Measurements from ENCODE around the gene VILL. TPM values are rescaled to one million over a fixed set of nuclear protein-coding genes. Genes with fewer than 3 reads are reported as not detected.
A peak's percentile ranks its signal among the peaks of the same experiment; 100 is the strongest.

VILL gene
- total RNA-seq (6.9 and 9.0 TPM in 2 replicates), polyA plus RNA-seq (10.0 and 11.6 TPM in 2 replicates), polyA minus RNA-seq (14.5 and 20.7 TPM in 2 replicates), Bru-seq, nascent RNA (percentile 43 among the genes with signal in this experiment), BruChase-seq, experiment 1, labeled RNA remaining after a 6-hour chase (percentile 48 among the genes with signal in this experiment), BruChase-seq, experiment 2, labeled RNA remaining after a 2-hour chase (percentile 44 among the genes with signal in this experiment)
- 6.5 and 8.1 TPM in 2 replicates for polyA plus RNA-seq (2011; cell fraction: cytosol; rRNA removed)
- polyA plus RNA-seq (2011; cell fraction: nucleus; rRNA removed), result 27.6 and 33.0 TPM in 2 replicates
- 4.2 and 4.6 TPM in 2 replicates for polyA plus RNA-seq (2012)
- polyA minus RNA-seq (2011; cell fraction: cytosol; rRNA and poly(A)+ RNA removed), result not detected
- 11.3 and 13.0 TPM in 2 replicates for polyA minus RNA-seq (2011; cell fraction: nucleus; rRNA and poly(A)+ RNA removed)
- long read RNA-seq, partial matches to known transcripts, result 5 of 8 reads
- long read RNA-seq, other reads (novel, unspliced or antisense), result 3 of 8 reads

GRCh38 chr3:37990527-37990926, at the start of gene VILL:
Gene VILL, plus strand, starts transcription at chr3:37990786. Its CDS starts 2,887 bp downstream, at chr3:37993673.
- dilution Hi-C loops (cut with MboI; ENCODE audit: extremely low pct_ligation_motif_present, low sequenced_read_pairs) (no loop called here), intact Hi-C loops (cut with micrococcal nuclease) (no loop called here)
- Histone ChIP-seq H3K4me1 (ENCODE audit: control insufficient read depth, extremely low read depth, insufficient read depth, low read length) (peaks cover 10% of the 10 kb centered on the region), H3K9me3 (replicated peaks; ENCODE audit: control insufficient read depth, insufficient read depth, low read length) (no peaks in the 10 kb centered on the region), H3K4me2 (ENCODE audit: insufficient read depth, low read length) (no peak within 1 kb of the TSS), H3K36me3 (ENCODE audit: control insufficient read depth in 2 of 2, extremely low read depth in 1 of 2, insufficient read depth in 2 of 2, low read length in 2 of 2) (no peaks in the 10 kb centered on the region), H4K20me1 (replicated peaks; ENCODE audit: control insufficient read depth, extremely low read depth, insufficient read depth, low read length) (no peaks in the 10 kb centered on the region), H2AFZ (ENCODE audit: low read depth, low read length) (no peak within 1 kb of the TSS), H3K27ac (ENCODE audit: insufficient read depth, low read depth, low read length) (no peak within 1 kb of the TSS), H3K27me3 (ENCODE audit: control insufficient read depth in 2 of 2, insufficient read depth in 2 of 2, low read length in 2 of 2) (no peaks in the 10 kb centered on the region), H3K4me3 (replicated peaks in 1 of 3; ENCODE audit: insufficient read depth in 1 of 3, low read depth in 1 of 3, low read length in 3 of 3) (no peak within 1 kb of the TSS), H3K9me1 (replicated peaks; ENCODE audit: control insufficient read depth, extremely low read depth, insufficient read depth, low read length) (no peaks in the 10 kb centered on the region), H3K9ac (replicated peaks; ENCODE audit: extremely low read depth, insufficient read depth, low read length) (no peak within 1 kb of the TSS), H3K79me2 (ENCODE audit: control insufficient read depth, insufficient read depth, low read length) (no peaks in the 10 kb centered on the region)
- no peak for FAIRE-seq
- TF ChIP-seq MAX (IDR thresholded peaks at IDR 0.05; ENCODE audit: insufficient read depth, insufficient read length) (no peak), POLR2A (IDR thresholded peaks at IDR 0.05; ENCODE audit: low read depth, low read length) (no peak), POLR2AphosphoS5 (IDR thresholded peaks at IDR 0.05; ENCODE audit: insufficient read depth, low read depth, low read length) (no peak), EZH2 (IDR thresholded peaks at IDR 0.05; ENCODE audit: borderline replicate concordance, low read depth, low read length, severe bottlenecking) (no peak), FOS (IDR thresholded peaks at IDR 0.05; ENCODE audit: borderline replicate concordance, insufficient read depth, low read length) (no peak), GATA2 (IDR thresholded peaks at IDR 0.05; ENCODE audit: insufficient read depth, insufficient read length, low read depth, low read length) (no peak), MYC (IDR thresholded peaks at IDR 0.05; ENCODE audit: low read depth, low read length) (no peak), CTCF (IDR thresholded peaks at IDR 0.05; ENCODE audit: extremely low read depth in 1 of 2, insufficient read depth in 1 of 2, low read depth in 1 of 2, low read length in 2 of 2) (no peak), JUN (IDR thresholded peaks at IDR 0.05; ENCODE audit: borderline replicate concordance, insufficient read depth, insufficient read length, low read depth) (no peak)
- ChIA-PET CTCF (interaction anchor here (1.5 kb wide), 1 partner anchor 16 kb away, joined by 10 read pairs; no protein-coding TSS in a partner anchor), POLR2A (no interaction called here)
- BruUV-seq (replicated peaks), result no TSS peak
- no peak for DNase-seq (ENCODE audit: low read depth, low spot score)
